Measurements from ENCODE around the gene PRKAR1A. TPM values are rescaled to one million over a fixed set of nuclear protein-coding genes. Genes with fewer than 3 reads are reported as not detected.

Gene PRKAR1A
- total and polyA plus RNA-seq, 2 of the 8 experiments (the other 6 are each of a cell fraction or from before 2014, with no cell fraction given): 39.3 to 149 TPM

DNA sequence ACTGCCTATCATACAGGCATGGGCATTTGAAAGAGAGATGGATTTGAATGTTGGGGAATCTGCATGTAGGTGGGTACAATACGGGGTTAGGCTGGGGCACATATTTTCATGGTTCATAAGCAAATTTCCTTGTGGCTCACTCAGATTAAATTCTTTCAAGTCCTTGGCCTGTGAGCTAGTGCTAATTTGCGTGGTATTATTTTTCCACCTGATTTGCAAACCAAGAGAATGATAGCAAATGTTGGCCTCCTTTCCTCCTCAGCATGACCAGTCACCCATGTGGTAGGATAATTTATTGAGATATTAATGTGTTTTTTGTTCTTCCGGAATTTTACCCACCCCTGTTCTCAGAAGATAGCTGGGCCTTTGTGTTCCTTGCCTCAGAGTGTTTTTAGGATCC is 66.0 kb downstream of the PRKAR1A start (continued):
- no peak for TF ChIP-seq RAD21 (IDR thresholded peaks at IDR 0.05 in 1 of 2, conservative IDR thresholded peaks at IDR 0.05 in 1 of 2; ENCODE audit: low read depth in 2 of 2, low read length in 2 of 2)
- TF ChIP-seq KDM5A (IDR thresholded peaks at IDR 0.05; ENCODE audit: low read length): no peak
- no peak for TF ChIP-seq RBBP5 (IDR thresholded peaks at IDR 0.05; ENCODE audit: borderline replicate concordance, low read depth, low read length)
- TF ChIP-seq SP1 (IDR thresholded peaks at IDR 0.05; ENCODE audit: low read depth, low read length): no peak
- TF ChIP-seq SP4 (IDR thresholded peaks at IDR 0.05; ENCODE audit: low read length): no peak
- TF ChIP-seq, protein P1, sequence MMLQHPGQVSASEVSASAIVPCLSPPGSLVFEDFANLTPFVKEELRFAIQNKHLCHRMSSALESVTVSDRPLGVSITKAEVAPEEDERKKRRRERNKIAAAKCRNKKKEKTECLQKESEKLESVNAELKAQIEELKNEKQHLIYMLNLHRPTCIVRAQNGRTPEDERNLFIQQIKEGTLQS (IDR thresholded peaks at IDR 0.05; ENCODE audit: insufficient read depth, low read depth, low read length): no peak
